ENCODE data around the gene PRSS27.

PRSS27 gene

GRCh38 chr16:2720064-2720457 lies at the start of gene PRSS27:
Gene PRSS27 (minus strand): TSS chr16:2720224. CDS start chr16:2720160, 64 bp downstream.
- no peak for DNase-seq (ENCODE audit: low spot score)

GRCh38 chr16:2769675-2770056 lies 49.6 kb upstream of the PRSS27 start:
- DNase-seq (ENCODE audit: low spot score) = no peak

- no peak for DNase-seq (ENCODE audit: low spot score)
Measured at GRCh38 chr16:2769100-2769529, 49.1 kb upstream of the PRSS27 start.

- DNase-seq (ENCODE audit: low spot score) = no peak
Measured at GRCh38 chr16:2768403-2769089, 48.5 kb upstream of the PRSS27 start.

GRCh38 chr16:2767891-2768290 lies 47.9 kb upstream of the PRSS27 start:
- no peak for DNase-seq (ENCODE audit: low spot score)

- DNase-seq (ENCODE audit: low spot score) = no peak
Measured at GRCh38 chr16:2767140-2767731, 47.2 kb upstream of the PRSS27 start.

- DNase-seq (ENCODE audit: low spot score) = no peak
Measured at GRCh38 chr16:2766430-2767139, 46.6 kb upstream of the PRSS27 start.

- no peak for DNase-seq (ENCODE audit: low spot score)
Measured at GRCh38 chr16:2765462-2766404, 45.7 kb upstream of the PRSS27 start.

GRCh38 chr16:2764718-2765117 lies 44.7 kb upstream of the PRSS27 start:
- no peak for DNase-seq (ENCODE audit: low spot score)

- no peak for DNase-seq (ENCODE audit: low spot score)
Measured at GRCh38 chr16:2763173-2763572, 43.1 kb upstream of the PRSS27 start.

GRCh38 chr16:2762711-2763110 lies 42.7 kb upstream of the PRSS27 start:
- no peak for DNase-seq (ENCODE audit: low spot score)

- no peak for DNase-seq (ENCODE audit: low spot score)
Measured at GRCh38 chr16:2761886-2762583, 42.0 kb upstream of the PRSS27 start.

- DNase-seq (ENCODE audit: low spot score) = no peak
Measured at GRCh38 chr16:2761472-2761871, 41.4 kb upstream of the PRSS27 start.

GRCh38 chr16:2757344-2757743 lies 37.3 kb upstream of the PRSS27 start:
- DNase-seq (ENCODE audit: low spot score) = no peak

GRCh38 chr16:2756288-2757015 lies 36.4 kb upstream of the PRSS27 start:
- no peak for DNase-seq (ENCODE audit: low spot score)

GRCh38 chr16:2755158-2755557 lies 35.1 kb upstream of the PRSS27 start:
- no peak for DNase-seq (ENCODE audit: low spot score)

GRCh38 chr16:2753733-2754020 lies 33.7 kb upstream of the PRSS27 start:
- DNase-seq (ENCODE audit: low spot score) = no peak

GRCh38 chr16:2752850-2753732 lies 33.1 kb upstream of the PRSS27 start:
- peak; percentile 66 for DNase-seq (ENCODE audit: low spot score)

- peak; percentile 93 for DNase-seq (ENCODE audit: low spot score)
Measured at GRCh38 chr16:2752035-2752849, 32.2 kb upstream of the PRSS27 start, which contains the start of gene SRRM2. Gene SRRM2 (plus strand): TSS chr16:2752638. CDS start chr16:2756365, 3,727 bp downstream.

Data from HuH-7 (cell line).